ENCODE data around the gene TMEM184B.

Gene TMEM184B

DNA sequence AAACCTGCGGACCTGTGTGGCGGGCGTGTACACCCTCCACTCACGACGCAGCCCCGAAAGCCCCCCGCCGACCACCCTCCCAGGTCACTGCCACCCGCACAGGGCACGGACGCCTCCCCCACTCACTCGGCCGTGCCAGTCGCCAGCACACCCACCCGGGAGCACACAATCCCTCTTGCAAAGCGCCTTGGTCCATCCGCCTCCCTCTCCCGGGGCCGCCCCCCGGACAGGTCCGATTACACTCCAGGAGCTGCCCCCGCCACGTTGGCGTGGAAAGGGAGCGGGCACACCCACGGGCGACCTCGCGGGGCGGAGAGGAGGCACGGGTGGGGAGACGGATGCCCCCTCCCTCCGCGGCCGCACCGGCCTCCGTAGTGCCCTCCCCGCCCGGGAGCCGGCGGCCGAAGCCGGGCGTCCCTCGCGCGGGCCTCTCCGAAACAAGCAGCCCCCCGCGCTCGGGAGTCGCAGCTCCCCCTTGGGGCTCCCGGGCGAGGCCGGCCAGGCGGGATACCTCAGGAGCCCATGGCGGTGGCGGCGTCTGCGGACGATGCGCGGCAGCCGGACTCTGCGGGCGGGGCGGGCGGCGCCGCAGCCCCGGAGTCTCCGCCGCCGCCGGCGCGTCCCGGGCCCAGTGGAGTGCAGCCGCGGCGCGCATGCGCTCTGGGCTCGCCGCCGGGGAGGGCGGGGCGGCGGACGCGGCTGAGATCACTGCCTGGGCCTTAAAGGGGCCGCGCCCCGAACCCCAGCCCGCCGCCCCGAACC lies at the start of gene TMEM184B:
Gene TMEM184B, minus strand, starts transcription at position 638 of the 762 bp plus-strand sequence. CDS start 25,049 bp downstream, outside the sequence.
- peak; percentile 85 for DNase-seq

DNA sequence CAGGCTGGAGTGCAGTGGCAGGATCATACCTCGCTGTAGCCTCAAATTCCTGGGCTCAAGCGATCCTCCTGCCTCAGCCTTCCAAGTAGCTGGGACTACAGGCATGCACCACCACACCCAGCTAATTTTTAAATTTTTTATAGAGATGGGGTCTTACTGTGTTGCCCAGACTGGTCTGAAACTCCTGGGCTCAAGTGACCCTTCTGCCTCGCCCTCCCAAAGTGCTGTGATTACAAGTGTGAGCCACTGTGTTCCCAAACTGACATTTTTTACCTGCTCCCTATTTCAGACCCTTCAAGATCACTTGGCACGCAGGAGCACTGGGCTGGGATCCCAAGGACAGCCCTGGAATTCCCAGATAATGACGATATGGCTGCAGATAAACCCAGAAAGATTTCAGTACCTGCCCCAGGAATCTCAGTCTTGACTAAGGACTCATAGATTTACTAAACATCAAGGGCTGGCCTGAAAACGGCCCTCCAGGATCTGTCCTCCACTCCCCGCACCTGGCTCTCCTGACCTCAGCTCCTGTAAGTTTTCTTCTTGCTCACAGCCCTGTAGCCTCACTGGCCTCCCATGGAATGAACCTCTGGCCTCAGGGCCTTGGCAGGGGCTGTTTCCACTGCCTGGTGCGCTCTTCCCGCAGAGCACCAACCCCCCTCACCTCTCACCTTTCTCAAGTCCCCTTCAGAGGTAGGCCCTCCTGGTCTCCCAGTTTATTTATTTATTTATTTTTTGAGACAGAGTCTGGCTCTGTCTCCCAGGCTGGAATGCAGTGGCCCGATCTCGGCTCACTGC lies 48.0 kb upstream of the TMEM184B start:
- no peak for DNase-seq

DNA sequence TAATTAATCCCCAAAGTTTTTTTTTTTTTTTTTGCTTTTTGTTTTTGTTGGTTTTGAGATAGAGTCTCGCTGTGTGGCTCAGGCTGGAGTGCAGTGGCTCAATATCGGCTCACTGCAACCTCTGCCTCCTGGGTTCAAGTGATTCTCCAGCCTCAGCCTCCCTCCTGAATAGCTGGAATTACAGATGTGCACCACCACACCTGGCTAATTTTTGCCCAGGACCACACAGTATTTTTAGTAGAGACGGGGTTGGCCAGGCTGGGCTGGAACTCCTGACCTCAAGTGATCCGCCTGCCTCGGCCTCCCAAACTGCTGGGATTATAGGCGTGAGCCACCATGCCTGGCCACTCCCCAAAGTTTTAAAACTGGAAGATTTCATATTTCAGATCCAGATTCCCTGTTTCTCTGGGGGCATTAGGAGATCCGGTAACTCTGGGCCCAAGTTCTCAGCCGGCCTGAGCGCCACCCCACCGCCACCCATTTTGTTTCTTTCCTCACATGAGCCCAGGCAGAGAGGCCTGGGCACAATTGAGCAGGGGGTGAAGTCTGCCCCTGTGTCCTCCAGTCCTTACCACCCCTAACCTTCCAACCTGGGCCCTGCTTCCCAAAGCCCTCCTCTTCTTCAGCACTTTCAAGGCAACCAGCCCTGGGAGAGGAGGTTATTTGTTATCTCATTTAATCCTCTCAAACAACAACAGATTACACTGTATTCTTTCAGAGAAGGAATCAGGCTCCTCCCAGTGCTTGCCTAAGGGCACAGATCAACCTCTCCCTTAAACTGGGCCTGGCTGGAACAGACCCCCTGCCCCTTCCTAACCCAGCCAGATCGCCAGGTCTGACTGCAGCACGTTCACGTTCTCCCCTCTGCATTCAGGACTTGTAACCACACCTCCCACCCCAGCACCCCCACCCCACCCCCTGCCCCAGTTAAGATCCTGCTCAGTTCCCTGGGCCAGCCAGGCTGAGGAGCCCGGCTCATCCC lies 46.3 kb upstream of the TMEM184B start:
- no peak for DNase-seq

DNA sequence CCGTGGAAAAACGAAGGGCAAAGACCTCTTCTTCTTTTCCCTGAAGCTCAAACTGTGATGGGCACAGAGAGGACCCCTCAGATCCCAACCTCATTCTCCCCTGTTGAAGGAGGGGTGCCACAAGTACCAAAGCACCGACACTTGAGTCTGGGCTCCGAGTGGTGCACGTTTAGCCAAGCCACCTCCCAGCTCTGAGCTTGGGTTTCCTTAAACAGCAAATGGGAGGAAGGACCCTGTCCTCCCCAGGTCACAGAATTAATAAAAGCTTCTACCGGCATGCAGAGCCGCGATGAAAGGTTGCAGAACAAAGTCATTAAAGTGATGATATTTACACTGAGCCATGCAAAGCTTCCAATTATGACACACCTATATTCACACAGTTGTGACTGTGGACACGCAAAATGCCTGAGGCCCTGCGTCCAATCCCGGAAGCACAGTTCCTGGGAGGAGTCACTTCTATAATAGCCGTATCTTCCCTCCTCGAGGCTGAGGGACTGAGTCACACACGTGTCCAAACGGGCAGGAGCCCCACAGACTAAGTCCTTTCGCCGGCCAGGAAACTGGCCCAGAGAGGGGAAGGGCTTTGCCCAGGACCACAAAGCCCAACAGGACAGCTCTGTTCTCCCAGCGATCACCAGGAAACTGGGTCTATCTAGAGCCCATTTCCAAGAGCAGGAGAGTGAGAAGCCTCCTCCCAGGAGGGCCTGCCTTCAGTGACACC lies 45.3 kb upstream of the TMEM184B start:
- peak; percentile 22 for DNase-seq

DNA sequence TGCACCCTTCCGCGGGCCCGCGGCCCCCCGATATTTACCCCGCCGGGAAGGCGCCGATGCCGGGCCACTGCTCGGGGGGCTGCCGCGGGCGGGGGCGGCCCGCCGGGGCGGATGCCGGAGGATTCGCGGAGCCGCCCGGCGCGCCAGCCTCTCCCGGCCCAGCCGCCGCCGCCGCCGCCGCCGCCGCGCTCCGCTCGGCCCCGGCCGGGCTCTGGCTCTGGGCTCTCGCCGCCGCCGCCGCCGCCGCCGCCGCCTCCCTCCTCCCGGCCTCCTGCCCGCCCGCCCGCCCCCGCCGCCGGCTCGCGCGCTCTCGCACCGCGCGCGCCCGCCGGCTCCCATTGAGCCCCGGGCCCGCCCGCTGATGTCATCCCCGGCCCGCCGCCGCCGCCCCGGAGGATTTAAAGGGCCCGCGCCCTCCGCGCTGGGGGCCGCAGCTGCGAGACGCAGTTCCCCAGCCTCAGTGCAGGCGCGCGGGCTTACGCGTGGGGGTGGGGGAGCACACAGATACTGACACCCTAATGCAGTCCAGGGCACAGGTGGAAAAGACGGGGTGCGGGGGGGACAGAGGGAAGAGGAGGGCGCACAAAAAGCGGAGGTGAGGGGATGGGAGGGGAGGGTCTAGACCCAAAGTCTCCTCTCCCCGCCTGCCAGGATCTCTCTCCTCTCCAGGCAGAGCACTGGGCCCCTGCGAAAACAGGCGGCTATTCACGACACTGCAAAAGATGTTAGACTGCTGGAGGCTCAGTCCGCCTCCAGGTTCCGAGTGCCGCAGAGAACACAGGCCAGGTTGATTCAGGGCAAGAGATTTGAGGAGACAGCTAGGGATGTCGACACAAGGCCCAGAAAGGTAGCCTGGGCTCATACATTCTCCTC lies 44.5 kb upstream of the TMEM184B start, which contains the start of gene CSNK1E:
Gene CSNK1E, minus strand, starts transcription at position 312 of the 873 bp plus-strand sequence. CDS start 3,276 bp downstream, outside the sequence.
- DNase-seq, result peak; percentile 76

DNA sequence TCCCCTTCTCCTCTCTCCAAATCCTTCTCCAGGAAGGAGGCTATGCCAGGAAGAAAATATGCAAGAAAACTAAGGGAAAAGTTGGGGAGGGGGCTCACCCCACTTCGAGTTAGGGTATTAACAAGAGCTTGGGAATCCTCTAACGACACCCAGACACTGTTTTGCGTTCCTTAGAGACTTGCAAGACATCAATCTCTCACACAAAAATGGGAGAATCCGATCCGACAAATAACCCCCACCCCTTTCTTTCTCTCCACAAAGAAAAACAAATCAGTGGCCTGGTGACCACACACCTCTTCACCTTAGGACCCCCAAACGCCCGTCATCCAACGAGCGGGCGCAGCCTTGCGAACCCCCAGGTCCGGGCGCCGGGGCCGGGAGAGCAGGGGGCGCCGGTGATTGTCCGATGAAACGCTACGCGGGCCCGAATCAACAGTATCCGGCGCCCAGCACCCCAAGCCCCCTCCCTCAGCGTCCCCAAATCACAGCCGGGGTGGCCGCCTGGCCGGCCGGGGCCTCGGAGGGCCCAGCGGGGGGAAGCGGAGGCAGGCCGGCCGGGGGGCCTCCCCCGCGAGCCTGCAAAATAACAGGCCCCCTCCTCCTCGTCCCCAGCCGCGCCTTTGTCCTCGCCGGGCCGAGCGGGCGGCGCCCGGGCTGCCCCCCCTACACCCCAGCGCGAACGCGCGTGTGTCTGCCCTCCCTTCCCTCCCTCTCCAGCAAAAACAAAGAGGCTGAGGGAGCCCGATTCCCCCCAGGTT lies 43.7 kb upstream of the TMEM184B start:
- peak; percentile 57 for DNase-seq

DNA sequence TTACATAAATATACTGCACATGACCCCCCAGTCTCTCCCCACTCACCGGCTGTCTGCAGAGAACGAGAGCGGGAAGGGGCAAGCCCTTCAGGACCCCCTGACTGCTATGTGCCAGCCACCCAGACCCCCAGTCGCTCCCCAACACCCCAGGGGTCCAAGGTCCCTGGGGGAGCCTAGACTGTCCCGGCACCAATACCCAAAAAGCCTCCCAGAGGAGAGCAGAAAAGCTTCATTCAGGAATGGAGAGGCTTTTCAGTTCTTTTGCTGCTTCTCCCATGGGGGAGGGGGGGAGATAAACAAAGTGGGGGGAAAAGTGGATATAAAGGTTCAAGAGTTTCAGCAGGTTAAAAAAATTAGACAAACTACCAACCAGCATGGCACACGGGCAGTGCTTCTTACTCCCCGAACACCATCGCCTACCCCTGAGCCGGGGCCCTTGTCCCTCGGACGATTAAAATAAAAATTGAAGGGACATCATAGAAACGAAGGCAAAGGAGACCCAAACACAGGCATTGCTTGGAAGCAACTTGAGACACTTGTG lies 43.1 kb upstream of the TMEM184B start:
- DNase-seq, result no peak

DNA sequence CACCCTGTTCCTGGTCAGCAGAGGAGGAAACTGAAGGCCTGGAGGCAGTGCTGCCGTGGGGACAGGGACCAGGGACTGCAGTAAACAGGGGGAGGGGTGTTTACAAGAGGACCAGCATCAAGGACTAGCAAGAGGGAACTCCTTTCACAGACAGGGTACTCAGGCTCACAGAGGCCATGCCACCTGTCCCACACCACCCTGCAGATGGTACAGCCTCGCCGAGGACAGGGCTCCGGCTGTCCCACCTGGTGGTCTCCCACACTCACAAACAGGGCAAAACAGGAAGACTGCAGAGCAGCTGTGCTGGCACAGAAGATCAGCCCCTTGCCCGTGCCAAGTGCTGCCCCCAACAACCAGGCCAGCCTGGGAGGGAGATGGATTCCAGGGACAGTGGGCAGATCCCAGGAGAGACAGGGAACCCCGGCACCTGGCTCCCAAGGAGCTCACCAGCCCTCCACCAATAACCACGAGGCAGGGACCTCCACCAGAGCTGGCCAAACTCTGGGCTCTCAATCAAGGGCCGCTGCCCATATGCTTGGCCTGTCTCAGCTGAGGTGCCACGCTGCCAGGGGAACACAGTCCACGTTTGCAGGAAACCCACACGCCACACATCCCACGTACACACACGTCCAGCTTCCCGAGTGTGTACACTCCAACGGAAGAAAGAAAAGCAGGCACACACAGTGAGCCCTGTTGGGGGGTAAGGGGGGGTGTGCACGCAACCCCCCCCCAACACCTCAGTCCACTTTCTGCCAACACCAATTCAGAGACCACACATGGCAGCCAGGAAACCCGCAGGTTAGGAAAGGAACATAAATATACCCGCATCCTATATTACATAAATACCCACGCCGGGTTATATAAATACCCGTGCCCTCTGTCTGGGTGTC lies 42.4 kb upstream of the TMEM184B start:
- DNase-seq, result peak; percentile 16

DNA sequence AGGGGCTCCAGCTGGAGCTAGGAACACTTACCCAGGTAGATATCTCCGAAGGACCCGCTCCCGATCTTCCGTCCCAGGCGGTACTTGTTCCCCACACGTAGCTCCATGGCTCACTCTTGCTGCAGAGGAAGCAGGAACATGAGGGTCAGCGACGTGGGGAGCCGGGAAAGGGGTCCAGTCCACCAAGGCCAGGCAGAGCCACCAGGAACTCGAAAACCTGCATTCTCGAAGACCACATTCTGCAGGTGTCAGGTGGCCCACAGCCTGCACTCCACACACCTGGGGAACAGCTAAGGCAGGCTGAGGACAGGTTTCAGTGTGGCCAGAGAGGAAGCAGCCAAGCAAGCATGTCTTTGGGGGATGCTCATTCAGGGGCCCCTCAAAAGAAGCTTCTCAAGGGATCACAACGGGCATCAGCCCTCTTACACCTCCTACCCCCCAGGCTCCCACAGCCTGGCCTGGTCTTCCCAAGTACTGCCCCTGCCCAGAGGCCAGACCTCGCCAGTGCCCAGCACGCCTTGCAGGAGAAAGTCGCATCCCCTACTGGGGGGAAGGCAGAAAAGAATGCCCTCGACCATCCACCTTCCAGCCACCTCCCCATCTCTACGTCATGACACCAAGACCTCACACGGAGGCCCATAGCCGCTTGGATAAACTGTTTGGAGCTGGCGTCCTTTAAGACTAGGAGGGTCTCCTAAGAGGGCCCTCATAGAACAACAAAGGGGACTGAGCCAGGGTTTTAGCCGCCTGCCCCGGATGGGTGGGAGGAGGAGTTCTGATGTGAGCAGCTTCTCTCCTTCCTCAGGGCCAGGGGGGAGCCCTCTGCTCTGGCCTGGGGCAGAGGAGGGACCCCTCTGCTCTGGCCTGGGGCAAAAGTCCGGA lies 41.5 kb upstream of the TMEM184B start:
- DNase-seq, result no peak

DNA sequence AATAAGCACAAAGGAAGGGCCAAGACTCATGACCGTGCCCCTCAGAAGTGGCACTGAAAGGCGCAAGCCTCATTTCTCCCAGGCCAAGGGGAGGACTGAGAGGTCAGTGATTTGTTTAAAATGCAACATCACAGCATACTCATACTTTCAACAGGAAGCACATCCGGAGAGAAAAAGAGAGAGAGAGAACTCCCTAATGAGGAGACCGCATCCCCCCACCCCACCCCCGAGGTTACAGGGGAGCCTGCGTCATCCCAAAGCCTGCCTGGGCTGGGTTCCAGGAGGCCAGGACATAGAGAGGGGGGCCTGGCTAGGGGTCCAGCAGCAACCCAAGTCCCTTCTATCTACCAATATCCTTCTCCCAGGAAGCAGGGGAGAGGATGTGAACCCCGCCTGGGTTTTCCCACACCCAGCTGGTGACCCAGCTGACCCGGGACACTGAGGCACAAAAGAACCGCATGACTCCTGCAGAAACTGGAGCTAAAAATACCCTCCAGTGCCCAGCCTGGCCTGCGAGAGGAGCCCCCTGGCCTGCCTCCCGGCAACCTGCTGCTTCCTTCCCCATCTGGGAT lies 40.7 kb upstream of the TMEM184B start:
- DNase-seq, result no peak

DNA sequence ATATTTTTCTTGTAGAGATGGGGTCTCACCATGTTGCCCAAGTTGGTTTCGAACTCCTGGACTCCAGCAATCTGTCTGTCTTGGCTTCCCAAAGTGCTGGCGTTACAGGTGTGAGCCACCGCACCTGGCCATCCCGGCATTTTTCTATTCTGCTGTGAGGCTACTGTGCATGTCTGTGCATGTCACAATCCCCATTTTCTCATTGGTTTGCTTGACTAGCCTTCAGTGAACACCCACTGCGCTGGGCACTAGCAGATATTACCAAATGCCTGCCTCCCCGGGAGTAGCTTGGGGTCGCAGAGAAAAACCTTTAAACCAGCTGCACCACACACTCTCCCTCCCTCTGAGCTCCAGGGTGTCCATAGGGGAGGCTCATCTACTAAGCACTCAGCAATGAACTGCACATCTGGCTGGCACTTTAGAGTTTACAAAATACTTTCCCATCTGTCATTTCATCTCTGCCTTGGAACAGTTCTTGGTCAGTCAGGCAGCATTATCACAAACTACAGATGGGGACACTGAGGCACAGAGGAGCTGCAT lies 39.5 kb upstream of the TMEM184B start:
- DNase-seq, result no peak

DNA sequence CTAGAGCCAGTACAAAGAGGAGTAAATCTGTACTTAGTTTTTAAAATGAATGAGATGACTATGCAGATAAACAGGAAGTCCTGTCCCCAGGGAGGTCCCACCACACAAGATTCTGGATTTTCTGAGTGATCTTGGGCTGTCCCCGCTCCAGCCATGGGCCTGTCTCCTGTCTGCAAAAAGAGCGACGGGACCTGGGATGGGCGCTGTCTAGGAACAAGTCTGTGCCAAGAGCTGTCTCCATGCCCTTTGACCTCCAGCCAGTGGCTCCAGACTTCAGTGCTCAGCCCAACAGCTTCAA lies 38.5 kb upstream of the TMEM184B start:
- DNase-seq, result no peak

DNA sequence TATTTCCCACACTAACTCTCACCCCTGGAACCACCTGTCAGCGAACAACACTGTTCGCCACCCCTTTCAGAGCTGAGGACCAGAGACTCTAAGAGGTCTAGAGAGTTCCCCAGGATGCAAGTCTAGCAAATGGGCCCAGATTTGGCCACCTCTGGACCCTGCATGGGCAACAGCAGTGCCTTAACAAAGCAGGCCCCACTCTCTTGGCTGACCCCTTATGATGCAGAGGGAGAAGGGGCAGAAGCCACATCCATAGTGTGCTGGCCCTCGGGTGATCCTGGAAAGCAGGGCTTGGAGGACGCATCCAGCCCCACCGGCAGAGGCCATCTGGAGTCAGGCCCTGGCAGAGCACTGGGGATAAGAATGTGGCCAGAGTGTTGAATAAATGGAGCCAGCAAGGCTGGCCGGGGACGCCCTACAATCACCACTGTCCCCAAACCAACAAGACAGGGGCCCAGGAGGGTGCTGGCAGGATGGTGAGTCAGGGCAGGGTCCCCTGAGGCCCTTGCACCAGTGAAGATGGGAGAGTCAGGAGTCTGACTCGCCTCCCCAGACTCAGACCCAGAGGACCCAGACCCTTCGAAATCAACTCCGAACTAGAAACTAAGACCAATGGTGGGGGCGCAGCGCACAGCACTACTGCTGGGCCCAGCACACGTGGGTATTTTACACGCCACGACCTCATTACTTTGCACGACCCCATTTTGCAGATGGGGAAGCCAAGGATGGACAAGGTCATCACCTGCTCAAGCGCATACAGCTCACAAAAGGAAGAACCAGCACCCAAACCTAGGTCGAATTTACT lies 37.9 kb upstream of the TMEM184B start:
- DNase-seq, result no peak

DNA sequence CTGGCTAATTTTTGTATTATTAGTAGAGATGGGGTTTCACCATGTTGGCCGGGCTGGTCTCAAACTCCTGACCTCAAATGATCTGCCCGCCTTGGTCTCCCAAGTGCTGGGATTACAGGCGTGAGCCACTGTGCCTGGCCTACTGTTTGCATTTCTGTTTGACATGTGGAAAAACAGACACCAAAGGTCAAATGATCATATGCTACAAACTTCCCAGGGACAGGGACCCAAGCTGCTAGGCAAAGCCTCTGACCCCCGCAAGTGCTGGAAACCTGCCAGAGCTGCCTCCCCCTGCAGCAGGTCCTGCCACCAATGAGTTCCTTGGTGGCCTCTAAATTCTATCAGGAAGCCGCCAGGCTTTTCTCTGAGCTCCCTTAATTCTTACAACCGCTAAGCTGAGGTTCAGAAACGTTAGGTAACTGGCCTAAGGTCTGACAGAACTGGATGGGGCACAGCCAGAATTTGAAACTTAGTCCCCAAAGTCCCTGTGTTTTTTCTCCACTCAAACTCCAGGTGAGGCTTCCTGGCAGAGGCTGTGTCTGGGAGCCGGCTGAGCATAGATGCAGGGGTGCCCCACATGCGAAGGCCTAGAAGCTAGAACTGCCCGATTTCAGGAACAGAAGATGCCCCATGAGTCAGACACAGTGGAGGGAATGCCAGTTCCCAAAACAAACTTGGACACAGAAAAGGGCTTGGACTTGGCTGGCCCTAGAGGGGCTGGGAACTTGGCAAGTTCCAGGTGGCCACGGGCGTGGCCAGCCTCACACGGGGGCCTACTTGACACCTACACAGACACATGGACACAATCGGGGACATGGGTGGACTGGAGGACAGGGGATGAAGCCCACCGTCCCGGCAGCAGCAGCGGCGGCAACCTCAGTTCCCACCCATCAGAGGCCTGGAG lies 37.1 kb upstream of the TMEM184B start:
- no peak for DNase-seq

DNA sequence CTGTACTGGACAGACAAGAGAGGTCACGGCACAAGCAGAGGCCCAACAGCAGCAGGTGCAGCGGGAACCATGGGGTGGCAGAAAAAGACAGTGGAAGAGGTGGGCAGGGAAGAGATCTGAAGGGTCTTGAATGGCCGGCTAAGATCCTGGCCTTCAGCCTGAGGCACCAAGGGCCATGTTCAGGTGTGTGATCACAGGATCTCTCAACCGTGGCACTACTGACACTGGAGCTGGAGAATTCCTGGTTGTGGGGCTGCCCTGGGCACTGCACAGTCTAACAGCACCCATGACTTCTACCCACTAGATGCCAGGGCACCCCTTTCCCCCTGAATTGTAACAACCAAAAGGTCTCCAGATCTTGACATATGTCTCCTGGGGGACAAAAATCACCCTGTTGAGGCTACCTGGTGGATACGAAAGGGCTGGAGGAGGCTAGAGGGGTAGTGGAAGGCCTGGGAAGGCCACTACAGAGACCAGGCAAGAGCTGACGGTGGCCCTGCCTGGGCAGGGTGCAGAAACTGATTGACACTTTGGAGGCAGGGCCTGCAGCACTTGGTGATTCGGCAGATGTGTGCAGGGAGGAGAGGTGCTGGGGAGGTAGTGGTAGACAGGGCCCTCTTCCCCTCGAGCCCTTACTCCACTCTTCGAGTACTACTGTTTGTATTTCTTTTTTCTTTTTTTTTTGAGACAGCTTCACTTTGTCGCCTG lies 36.1 kb upstream of the TMEM184B start:
- no peak for DNase-seq
